GM18867 (cell line): Measurements from ENCODE around the gene CTTNBP2NL.
A peak's percentile ranks its signal among the peaks of the same experiment; 100 is the strongest.
"Not testable (repeated sequence)": the region's sequence is repeated elsewhere in the genome, so short reads cannot be mapped to it uniquely, and the experiment has no call there.

Experiments used
- ATAC-seq: cut with Tn5 transposase; IDR thresholded peaks from one replicate; pipeline ENCODE4 v1.9.1; 2021; ENCODE audit warnings: mild to moderate bottlenecking, moderate library complexity; ENCODE audit not compliant: unreplicated experiment

CTTNBP2NL gene

DNA sequence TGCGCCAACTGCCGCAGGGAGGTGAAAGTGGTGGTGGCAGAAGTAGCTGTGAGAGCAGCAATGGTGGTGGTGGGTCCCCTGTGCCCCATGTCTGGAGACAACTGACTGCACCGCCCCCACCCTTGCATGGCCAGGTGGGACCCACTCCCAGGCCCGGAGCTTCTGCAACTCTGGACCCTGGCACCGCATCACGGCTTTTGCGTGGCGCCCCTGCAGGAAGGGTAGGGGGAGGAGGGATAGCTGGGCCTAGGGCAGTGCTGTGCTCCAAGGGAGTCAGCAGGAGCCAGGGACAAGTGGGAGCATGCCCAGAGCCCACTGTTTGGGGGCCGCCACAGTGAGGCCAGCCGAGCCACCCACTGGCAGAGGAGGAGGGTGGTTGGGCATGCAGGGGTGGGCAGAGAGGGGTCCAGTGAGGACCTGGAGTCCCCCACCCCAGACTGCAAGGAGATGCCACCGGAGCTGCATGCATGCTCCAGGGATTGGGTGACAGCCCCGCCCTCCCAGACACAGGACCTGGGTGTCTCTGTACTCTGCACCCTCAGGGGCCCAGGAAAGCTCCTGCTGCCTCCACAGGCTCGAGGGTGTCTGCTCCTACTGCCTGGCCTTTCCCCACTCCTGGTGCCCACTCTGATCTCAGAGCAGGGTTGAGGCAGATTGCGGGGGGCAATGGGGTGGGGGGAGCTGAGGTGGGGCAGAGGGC is 9.8 kb upstream of the CTTNBP2NL start:
- no peak for ATAC-seq

GRCh38 chr1:112386731-112387346 is 9.2 kb upstream of the CTTNBP2NL start:
- no peak for ATAC-seq

GRCh38 chr1:112387807-112388206 is 8.2 kb upstream of the CTTNBP2NL start:
- no peak for ATAC-seq

DNA sequence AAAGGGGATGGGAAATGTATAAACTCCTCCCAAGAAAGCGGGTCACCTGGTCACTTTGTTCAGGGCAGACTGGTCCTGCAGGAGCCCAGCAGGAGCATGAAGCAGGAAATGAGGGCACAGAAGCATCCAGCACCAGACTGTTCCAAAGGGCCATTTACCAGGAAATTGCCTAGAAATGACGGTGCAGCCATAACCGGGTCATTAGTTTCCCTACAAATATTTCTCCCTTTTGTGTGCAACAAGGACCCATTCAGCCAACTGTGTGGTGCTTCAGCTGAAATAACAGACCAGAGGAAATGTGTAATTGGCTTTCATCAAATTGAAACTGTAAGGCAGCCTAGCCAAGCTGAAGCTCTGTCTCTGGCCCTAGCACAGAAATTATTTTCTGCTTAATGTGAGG is 7.6 kb upstream of the CTTNBP2NL start:
- no peak for ATAC-seq

- no peak for ATAC-seq
Observed at GRCh38 chr1:112389689-112390088, 6.3 kb upstream of the CTTNBP2NL start.

DNA sequence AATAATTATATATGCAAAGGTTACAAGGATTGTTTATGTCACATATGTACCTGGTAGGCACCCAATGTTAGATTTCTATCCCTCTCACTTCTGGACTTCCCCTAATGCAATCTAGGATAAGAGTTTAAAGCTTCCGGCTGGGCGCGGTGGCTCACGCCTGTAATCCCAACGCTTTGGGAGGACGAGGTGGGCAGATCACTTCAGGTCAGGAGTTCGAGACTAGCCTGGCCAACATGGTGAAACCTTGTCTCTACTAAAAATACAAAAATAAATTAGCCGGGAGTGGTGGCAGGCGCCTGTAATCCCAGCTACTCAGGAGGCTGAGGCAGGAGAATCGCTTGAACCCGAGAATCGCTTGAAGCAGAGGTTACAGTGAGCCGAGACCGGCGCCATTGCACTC is 5.7 kb upstream of the CTTNBP2NL start:
- ATAC-seq, result peak; percentile 8

GRCh38 chr1:112390775-112391602 is 5.0 kb upstream of the CTTNBP2NL start:
- ATAC-seq, result peak; percentile 70

- no peak for ATAC-seq
Observed at GRCh38 chr1:112391603-112391940, 4.4 kb upstream of the CTTNBP2NL start.

GRCh38 chr1:112393631-112393974 is 2.4 kb upstream of the CTTNBP2NL start:
- ATAC-seq, result no peak

DNA sequence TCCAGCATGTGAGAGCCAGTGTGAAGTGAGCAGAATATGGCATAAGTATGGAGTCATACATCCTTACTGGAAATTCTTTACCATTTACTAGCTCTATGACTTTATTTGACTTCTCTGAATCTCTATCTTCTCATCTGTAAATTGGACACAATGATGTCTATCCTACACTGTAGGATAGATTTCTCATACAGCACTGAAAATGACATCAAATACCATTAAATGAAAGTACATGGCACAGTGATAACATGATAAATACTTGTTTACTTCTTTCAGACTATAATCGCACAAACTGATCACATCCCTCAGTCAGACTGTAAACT is 1.3 kb upstream of the CTTNBP2NL start:
- no peak for ATAC-seq

- ATAC-seq, result no peak
Observed at GRCh38 chr1:112395256-112395820, 676 bp upstream of the CTTNBP2NL start.

DNA sequence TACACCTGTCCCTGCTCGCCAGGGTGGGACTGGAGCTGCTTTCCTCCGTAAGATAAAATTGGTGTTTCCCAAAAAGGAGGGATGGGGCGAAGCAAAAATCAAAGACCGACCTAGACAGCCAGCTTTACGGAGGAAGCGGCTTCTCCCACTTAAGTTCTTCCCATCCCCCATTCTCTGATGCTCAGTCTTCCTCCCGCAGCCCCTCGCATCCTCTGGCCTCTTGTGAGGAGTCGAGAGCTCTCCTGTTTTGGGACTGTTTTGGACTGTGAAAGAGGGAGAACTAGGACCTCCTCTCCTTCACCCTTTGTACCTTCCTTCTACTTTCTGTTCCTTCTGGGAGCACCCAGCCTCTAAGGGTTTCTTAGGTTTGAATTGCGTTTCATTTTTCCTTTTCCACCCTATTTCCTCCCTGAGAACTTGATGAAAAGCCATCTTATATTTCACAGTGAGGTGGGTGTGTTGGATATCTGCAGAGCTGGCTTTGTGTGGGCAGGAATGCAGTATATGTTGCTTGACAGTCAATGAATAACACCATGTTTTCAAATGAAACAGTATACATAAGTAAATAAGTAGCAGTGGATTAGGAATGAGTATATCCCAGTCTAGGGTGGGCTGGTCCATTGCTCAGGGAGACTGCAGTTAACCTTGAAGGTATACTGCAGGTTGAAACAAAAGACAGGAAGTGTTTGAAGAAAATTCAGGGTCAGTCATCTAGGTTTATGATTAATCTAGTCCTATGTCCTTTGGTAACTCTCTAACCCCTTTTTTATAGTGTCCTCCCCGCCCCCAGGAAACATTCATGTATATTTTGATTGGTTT is 848 bp downstream of the CTTNBP2NL start:
- no peak for ATAC-seq

GRCh38 chr1:112397841-112398240 is 1.8 kb downstream of the CTTNBP2NL start:
- ATAC-seq, result no peak

DNA sequence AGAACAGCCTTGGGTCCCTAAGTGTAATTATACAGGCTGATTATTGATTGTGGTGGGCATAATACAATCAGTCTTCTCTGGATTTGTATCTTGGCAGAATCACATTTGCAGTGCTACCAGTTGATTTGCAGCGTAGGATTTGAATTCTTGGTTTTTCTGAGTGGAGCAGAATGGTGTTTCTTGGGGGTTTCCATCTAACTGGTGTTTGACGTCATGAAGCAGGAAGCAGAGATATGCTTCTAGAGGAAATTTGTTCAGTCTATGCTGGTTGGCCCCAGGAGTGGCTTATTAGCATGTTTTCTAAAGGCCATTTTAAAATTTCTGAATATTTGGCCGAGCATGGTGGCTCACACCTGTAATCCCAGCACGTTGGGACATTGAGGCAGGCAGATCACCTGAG is 3.4 kb downstream of the CTTNBP2NL start:
- no peak for ATAC-seq

DNA sequence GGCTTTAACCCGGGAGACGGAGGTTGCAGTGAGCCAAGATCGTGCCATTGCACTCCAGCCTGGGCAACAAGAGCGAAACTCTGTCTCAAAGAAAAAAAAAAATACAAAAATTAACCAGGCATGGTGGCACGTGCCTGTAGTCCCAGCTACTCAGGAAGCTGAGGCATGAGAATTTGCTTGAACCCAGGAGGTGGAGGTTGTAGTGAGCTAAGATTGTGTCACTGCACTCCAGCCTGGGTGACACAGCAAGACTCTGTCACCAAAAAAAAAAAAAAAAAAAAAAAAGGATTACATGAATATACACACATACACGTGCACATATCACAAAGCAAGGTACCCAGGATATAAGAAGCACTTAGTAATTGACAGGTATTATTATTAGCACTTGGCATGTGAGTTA is 4.7 kb downstream of the CTTNBP2NL start:
- not testable (repeated sequence) for ATAC-seq

DNA sequence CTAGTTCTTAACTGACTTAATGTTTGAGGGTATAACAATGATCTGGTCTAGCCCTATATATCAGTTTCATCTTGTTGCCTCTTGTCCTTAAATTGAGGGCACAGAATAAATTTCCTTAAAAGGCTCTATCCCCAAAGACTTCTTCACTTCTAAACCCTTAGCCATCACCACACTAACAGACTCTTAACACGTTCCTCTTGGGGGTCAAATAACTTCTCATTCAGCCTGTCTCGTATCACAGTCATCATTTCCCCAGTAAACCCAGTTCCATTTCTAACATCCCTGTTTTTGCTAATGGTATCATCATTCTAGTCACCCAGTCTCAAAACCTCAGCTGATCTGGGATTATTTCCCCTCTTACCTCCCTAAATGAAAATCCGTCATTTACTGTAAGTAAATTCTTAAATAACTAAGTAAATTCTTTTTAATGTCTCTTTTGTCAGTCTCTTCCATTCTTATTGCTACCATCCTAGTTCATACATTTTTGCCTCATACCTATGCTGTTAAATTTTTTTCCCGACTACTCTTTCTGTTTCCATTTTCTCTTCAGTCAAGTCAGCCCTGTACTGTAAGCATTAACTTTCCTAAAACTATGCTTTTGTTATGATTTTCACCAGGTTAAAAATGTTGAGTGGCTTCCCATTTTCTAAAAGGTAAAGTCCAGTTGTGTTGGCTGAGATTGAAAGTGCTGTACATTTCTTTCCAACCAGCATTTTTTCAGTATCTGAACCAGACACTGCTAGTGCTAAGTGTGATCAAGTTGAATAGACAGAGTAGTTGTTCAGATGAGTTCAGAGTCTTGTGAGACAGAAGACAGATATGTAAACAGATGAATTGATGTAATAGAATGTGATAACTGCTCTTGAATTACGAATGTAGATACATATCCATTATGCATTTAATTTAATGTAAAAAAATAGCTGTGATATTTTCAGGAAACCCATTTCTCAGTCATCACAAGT is 6.9 kb downstream of the CTTNBP2NL start:
- ATAC-seq, result peak; percentile 62

DNA sequence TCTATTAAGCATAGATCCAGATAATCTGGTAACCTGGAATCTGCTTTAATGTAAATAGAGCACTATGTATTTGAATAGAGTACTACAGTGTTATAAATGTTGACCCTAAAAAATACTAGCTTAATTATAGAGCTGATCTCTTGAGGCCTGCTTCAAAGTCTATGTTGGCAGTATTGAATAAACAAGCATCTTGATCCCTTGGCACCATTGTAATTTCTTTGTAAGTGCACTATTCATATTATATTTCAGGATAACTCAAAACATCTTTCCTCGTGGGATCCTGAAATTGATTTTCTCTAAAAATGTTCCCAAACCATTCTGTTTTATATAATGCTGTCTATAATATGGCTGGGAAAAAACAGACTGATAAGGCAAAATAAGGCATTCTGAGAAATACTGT is 10.8 kb downstream of the CTTNBP2NL start:
- no peak for ATAC-seq

- no peak for ATAC-seq
Observed at GRCh38 chr1:112409414-112409813, 13.4 kb downstream of the CTTNBP2NL start.

GRCh38 chr1:112410673-112411072 is 14.7 kb downstream of the CTTNBP2NL start:
- ATAC-seq, result no peak

DNA sequence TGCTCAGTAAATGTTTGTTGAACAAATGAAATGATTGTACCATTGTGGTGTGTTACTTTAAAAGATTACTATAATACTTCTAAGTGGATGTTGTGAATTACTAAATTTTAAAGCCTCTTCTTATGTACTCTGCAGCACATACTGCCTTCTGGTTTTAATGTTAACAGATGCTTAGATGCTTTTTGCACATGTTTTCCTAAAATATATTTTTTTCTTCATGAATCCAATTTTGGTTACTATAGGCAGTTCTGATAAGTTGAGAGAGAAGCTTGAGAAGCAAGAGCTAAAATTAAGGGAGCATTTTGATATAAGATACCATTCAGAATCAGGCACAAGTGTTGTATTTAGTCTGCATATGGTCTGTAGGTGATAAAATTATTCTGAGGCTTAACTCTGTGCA is 21.3 kb downstream of the CTTNBP2NL start:
- no peak for ATAC-seq
